MM.1S (cell line): ENCODE measurements around the gene EML1.

Experiments used
- CTCF ChIP-seq: fragments of 300-600 bp; sonication (generic); IDR thresholded peaks from 2 replicates; pipeline ENCODE4 v1.5.1; 2016; ENCODE audit warnings: antibody characterized with exemption, low read length, mixed read lengths
- EZH2 ChIP-seq: fragments of 300-600 bp; sonication (generic); optimal IDR thresholded peaks from 2 replicates; pipeline ENCODE3; 2017; ENCODE audit warnings: low read depth, mild to moderate bottlenecking, antibody characterized with exemption, low read length, mixed read lengths
- EZH2phosphoT487 ChIP-seq: fragments of 300-600 bp; sonication (generic); IDR thresholded peaks from 2 replicates; pipeline ENCODE4 v1.6.1; 2018; ENCODE audit warnings: antibody characterized with exemption, low read length

GRCh38 chr14:99794151-99794780 is 1.1 kb downstream of the EML1 start:
- no peak for TF ChIP-seq CTCF
- no peak for TF ChIP-seq EZH2
- no peak for TF ChIP-seq EZH2phosphoT487
